GM19240 (cell line): ENCODE measurements around the gene IL17B.

ENCODE experiments used
- DNase-seq: peaks from one replicate; pipeline ENCODE4 v3.0.0; 2011; ENCODE audit warnings: low spot score; ENCODE audit not compliant: insufficient read length

The IL17B gene

GRCh38 chr5:149415066-149415967 is 36.2 kb upstream of the IL17B start:
- no peak for DNase-seq

- no peak for DNase-seq
Measured at GRCh38 chr5:149414405-149415065, 35.4 kb upstream of the IL17B start.

- no peak for DNase-seq
Measured at GRCh38 chr5:149413477-149414210, 34.6 kb upstream of the IL17B start.

GRCh38 chr5:149412783-149413476 is 33.8 kb upstream of the IL17B start:
- DNase-seq, result no peak

- no peak for DNase-seq
Measured at GRCh38 chr5:149411738-149412519, 32.8 kb upstream of the IL17B start.

- DNase-seq, result no peak
Measured at GRCh38 chr5:149410721-149411432, 31.8 kb upstream of the IL17B start.

GRCh38 chr5:149410071-149410470 is 31.0 kb upstream of the IL17B start:
- no peak for DNase-seq

- DNase-seq, result no peak
Measured at GRCh38 chr5:149409268-149409948, 30.3 kb upstream of the IL17B start.

GRCh38 chr5:149408252-149409099 is 29.4 kb upstream of the IL17B start:
- no peak for DNase-seq

GRCh38 chr5:149407323-149408251 is 28.5 kb upstream of the IL17B start:
- DNase-seq, result no peak

GRCh38 chr5:149406979-149407306 is 27.9 kb upstream of the IL17B start:
- DNase-seq, result no peak

GRCh38 chr5:149406203-149406978 is 27.3 kb upstream of the IL17B start:
- DNase-seq, result no peak

GRCh38 chr5:149405550-149406202 is 26.6 kb upstream of the IL17B start:
- DNase-seq, result no peak

GRCh38 chr5:149404746-149405549 is 25.9 kb upstream of the IL17B start:
- no peak for DNase-seq
